Heart left ventricle (tissue), 16 donors: ENCODE measurements around the gene AHCYL2. TPM values are rescaled to one million over a fixed set of nuclear protein-coding genes. Genes with fewer than 3 reads are reported as not detected.
A peak's percentile ranks its signal among the peaks of the same experiment; 100 is the strongest.

Experiments used
- ATAC-seq, 4 donors: fragments of 200-7000 bp; cut with Tn5 transposase; one replicate each; pipeline ENCODE4 v1.9.1; 2020 to 2022; ENCODE audit warnings: moderate library complexity in 4 of 4, mild to moderate bottlenecking in 3 of 4, moderate number of reproducible peaks in 1 of 4
- DNase-seq, 5 donors: peaks; one replicate each; pipeline ENCODE4 v3.0.0-alpha.2; 2020
- H3K27ac ChIP-seq, 12 donors: fragments of 200-600 bp; sonication (generic) in 4 of 12; one replicate each; pipeline versions ENCODE4 v1.5.0 to v1.8.0; 2016 to 2022; ENCODE audit warnings: mild to moderate bottlenecking in 2 of 12
- H3K27me3 ChIP-seq, 9 donors: fragments of 200-600 bp; sonication (generic) in 2 of 9; one replicate each; pipeline versions ENCODE4 v1.5.1 to v1.8.0; 2016 to 2022; ENCODE audit warnings: mild to moderate bottlenecking in 3 of 9
- H3K36me3 ChIP-seq, 9 donors: fragments of 200-600 bp; sonication (generic) in 2 of 9; one replicate each; pipeline versions ENCODE4 v1.5.0 to v1.8.0; 2018 to 2022; ENCODE audit warnings: mild to moderate bottlenecking in 2 of 9
- H3K4me1 ChIP-seq, 12 donors: fragments of 200-600 bp; sonication (generic) in 4 of 12; one replicate each; pipeline versions ENCODE4 v1.5.0 to v1.8.0; 2016 to 2022; ENCODE audit warnings: mild to moderate bottlenecking in 3 of 12
- H3K4me3 ChIP-seq, 12 donors: fragments of 200-600 bp; sonication (generic) in 4 of 12; one replicate each; pipeline versions ENCODE4 v1.5.0 to v1.8.0; 2017 to 2022; ENCODE audit warnings: mild to moderate bottlenecking in 9 of 12, moderate library complexity in 4 of 12
- H3K9me3 ChIP-seq, 12 donors: fragments of 200-600 bp; sonication (generic) in 4 of 12; one replicate each; pipeline versions ENCODE4 v1.5.0 to v1.8.0; 2016 to 2022; ENCODE audit warnings: mild to moderate bottlenecking in 1 of 12
- CTCF ChIP-seq, 12 donors: fragments of 200-600 bp; sonication (generic) in 4 of 12; IDR thresholded peaks; one replicate each; pipeline versions ENCODE4 v1.5.0 to v1.8.0; 2018 to 2022; ENCODE audit warnings: antibody characterized with exemption in 12 of 12, mild to moderate bottlenecking in 5 of 12
- POLR2A ChIP-seq, 2 donors: fragments of 450-650 bp; IDR thresholded peaks; one replicate each; pipeline ENCODE4 v1.6.1; 2017; ENCODE audit warnings: antibody characterized with exemption in 2 of 2, mild to moderate bottlenecking in 2 of 2, moderate library complexity in 2 of 2
- WGBS, 4 donors: extraction: QIAGEN DNeasy Blood & Tissue Kit in 2 of 4; methylation state at CpG; one replicate each; pipeline versions ENCODE4 v1.1.5 to v1.1.7; 2013 to 2018; 5-methylcytosine and 5-hydroxymethylcytosine counted together
- intact Hi-C, 10 donors: fragments of 100-400 bp; cut with DNase I; formaldehyde crosslinking; loops; one replicate each; pipeline versions ENCODE4 v1.11.1 to v1.14.2; 2022
- polyA plus RNA-seq, 2 donors: library from polyadenylated mRNA; stranded (reverse); fragments of 200-250 nt; gene quantifications; one replicate each; pipeline ENCODE4 v1.2.3, GENCODE V29; 2013
- total RNA-seq, 9 donors: library from RNA; depleted of rRNA in 2 of 9; stranded (reverse); fragments of >200 nt in 2 of 9; fragmentation: NEBNext Ultra II Directional in 3 of 9; extraction: Animal tissue kit (Norgen Biotek cat#: 25700) in 3 of 9; gene quantifications; one replicate each; pipeline versions ENCODE4 v1.1.0 to v1.2.4, GENCODE V29; 2016 to 2023
- donor health status: ischemic (EF 13 %, LVEDD 7.1; RV severe dilation, severe dysfunction).
- donor health status: healthy with polysubstance abuse.
- donor health status: DM: no; HTN: yes; CAD: no.
- donor health status: DM: no; HTN: no; CAD: no.
- donor health status: ischemic (EF 25% LVEDD 6.9; RV normal size, moderate dysfunction).
- donor health status: ischemic (EF 25% LVEDD 5.7; RV mildly dilated, moderate dysfunction).
- donor health status: healthy.
- donor health status: DM: yes; HTN: yes; CAD: no.
- donor health status: ischemic (EF 35%, LVEDD 5.7; RV mildly dilated, moderate dysfunction).
- donor health status: nonischemic (EF 11% LVEDD 7.7; RV severe dilation, severe dysfunction).
- donor health status: DM: yes; HTN: yes; CAD: no.
- donor health status: PGD.
- donor health status: ischemic (EF 29% LVEDD 5.4; RV normal size, mild dysfunction).
- donor health status: nonischemic (EF 23%, LVEDD 6.1; RV moderate dilation, normal function).

The AHCYL2 gene
- total and polyA plus RNA-seq, 11 donors: 1.3 to 7.6 (median 6.2) TPM

DNA sequence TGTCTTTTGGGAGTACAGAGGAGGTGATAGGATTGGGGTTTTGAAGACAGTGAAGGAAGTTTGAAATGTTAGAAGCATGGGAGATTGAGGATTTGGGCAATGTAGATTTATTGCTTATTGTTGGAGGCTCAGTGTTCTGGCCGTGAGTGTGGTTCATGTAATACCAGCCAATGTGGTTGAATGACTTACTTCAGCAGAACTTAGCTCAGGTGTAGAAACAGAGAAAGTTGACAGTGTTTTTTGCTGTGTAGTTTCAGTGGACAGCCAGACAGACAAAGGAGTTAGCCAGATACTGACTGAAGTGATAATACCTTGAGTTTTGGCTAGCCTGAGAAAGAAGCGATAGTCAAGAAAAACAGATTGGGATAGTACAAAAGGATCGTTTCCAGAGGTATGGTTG lies 88.5 kb downstream of the AHCYL2 start:
- DNase-seq (no peak), ATAC-seq (no peak)
- H3K27ac ChIP-seq: no peak overlapping the region
- H3K27me3 ChIP-seq: no peaks in the 10 kb centered on the region
- H3K36me3 ChIP-seq: no peaks in the 10 kb centered on the region
- H3K4me1 ChIP-seq: peaks cover 0 to 16% (median 8%) of the 10 kb centered on the region in 12 donors
- intact Hi-C loops: no loop called here
- no peaks in the 10 kb centered on the region for H3K9me3 ChIP-seq
- no peak overlapping the region for H3K4me3 ChIP-seq
- TF ChIP-seq CTCF (IDR thresholded peaks at IDR 0.05) (no peak), POLR2A (IDR thresholded peaks at IDR 0.05) (no peak)
- 94 to 98% (median 97%) methylated on average over 3 of the region's 3 CpGs for WGBS, 4 donors

- H3K36me3 ChIP-seq: no peaks in the 10 kb centered on the region
- ATAC-seq (peak; percentile 92 to 95 (median 95)), DNase-seq (peak in 4 of 5 donors; percentile 36 to 73 (median 52))
- H3K9me3 ChIP-seq: no peaks in the 10 kb centered on the region
- H3K4me1 ChIP-seq: peaks cover 0 to 15% (median 8%) of the 10 kb centered on the region in 12 donors
- TF ChIP-seq POLR2A (IDR thresholded peaks at IDR 0.05) (no peak), CTCF (IDR thresholded peaks at IDR 0.05) (no peak)
- intact Hi-C loops: no loop called here
- H3K27me3 ChIP-seq: no peaks in the 10 kb centered on the region
- 21 to 30% (median 28%) methylated on average over 2 of the region's 2 CpGs for WGBS, 4 donors
- H3K27ac ChIP-seq: peak overlapping the region in 11 of 12 donors; percentile 32 to 80 (median 69)
- no peak overlapping the region for H3K4me3 ChIP-seq
Measured at GRCh38 chr7:129315960-129316359, 91.1 kb downstream of the AHCYL2 start.

GRCh38 chr7:129317450-129317849 lies 92.6 kb downstream of the AHCYL2 start:
- peaks cover 0 to 15% (median 8%) of the 10 kb centered on the region in 12 donors for H3K4me1 ChIP-seq
- TF ChIP-seq POLR2A (IDR thresholded peaks at IDR 0.05) (no peak), CTCF (IDR thresholded peaks at IDR 0.05) (no peak)
- H3K27me3 ChIP-seq: no peaks in the 10 kb centered on the region
- no peak for DNase-seq
- no peak overlapping the region for H3K27ac ChIP-seq
- no peaks in the 10 kb centered on the region for H3K36me3 ChIP-seq
- peaks cover 0 to under 1% (median 0%) of the 10 kb centered on the region in 12 donors for H3K9me3 ChIP-seq
- 91 to 95% (median 91%) methylated on average over 2 of the region's 2 CpGs for WGBS, 4 donors
- peak in 1 of 4 donors; percentile 13 for ATAC-seq
- intact Hi-C loops: no loop called here
- H3K4me3 ChIP-seq: no peak overlapping the region

DNA sequence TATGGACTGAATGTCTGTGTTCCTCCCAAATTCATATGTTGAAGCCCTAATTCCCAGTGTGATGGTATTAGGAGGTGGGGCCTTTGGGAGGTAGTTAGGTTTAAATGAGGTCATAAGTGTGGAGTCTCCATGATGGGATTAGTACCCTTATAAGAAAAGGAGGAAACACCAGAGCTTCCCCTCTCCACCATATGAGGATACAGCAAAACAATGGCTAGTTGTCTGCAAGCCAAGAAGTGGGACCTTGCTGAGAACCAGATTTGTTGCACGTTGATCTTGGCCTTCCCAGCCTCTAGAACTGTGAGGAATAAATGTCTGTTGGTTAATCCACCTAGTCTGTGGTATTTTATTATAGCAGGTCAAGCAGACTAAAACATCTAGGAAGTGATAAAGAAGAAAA lies 102.2 kb downstream of the AHCYL2 start:
- DNase-seq (no peak), ATAC-seq (no peak)
- Histone ChIP-seq H3K9me3 (peaks cover 0 to 32% (median 3%) of the 10 kb centered on the region in 12 donors), H3K4me3 (no peak overlapping the region), H3K27ac (no peak overlapping the region), H3K4me1 (no peaks in the 10 kb centered on the region), H3K27me3 (no peaks in the 10 kb centered on the region), H3K36me3 (no peaks in the 10 kb centered on the region)
- intact Hi-C loops: no loop called here
- TF ChIP-seq POLR2A (IDR thresholded peaks at IDR 0.05): no peak
- no peak for TF ChIP-seq CTCF (IDR thresholded peaks at IDR 0.05)
- WGBS, 4 donors: 56 to 74% (median 65%) methylated on average over 1 of the region's 1 CpG
